Stimulated activated CD4-positive, alpha-beta T cell treated with anti-CD3 and anti-CD28 coated beads, Interleukin-4, amount 100 ng/mL, for 1 hour (primary cell): Measurements from ENCODE around the gene PTTG1IP.

Source experiments
- DNase-seq: peaks from one replicate; pipeline ENCODE4 v3.0.0-alpha.2; 2020

The PTTG1IP gene

DNA sequence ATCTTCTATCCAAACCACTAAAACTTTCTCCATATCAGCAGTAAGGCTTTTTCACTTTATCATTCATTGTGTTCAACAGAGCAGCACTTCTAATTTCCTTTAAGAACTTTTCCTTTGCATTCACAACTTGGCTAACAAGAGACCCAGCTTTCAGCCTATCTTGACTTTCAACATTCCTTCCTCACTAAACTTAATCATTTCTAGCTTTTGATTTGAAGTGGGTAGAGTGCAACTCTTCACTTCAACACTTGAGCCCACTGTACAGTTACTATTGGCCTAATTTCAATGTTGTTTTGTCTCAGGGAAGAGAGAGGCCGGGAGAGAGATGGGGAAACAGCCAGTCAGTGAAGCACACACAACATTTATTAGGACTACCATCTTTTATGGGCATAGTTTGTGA is 73.8 kb downstream of the PTTG1IP start:
- DNase-seq, result no peak
